Measurements from ENCODE around the gene KLF4. TPM values are rescaled to one million over a fixed set of nuclear protein-coding genes. Genes with fewer than 3 reads are reported as not detected.

KLF4 gene
- 6.2 and 8.4 TPM in 2 replicates for total RNA-seq

GRCh38 chr9:107489687-107490605 is at the start of gene KLF4:
KLF4 (minus strand) TSS chr9:107489769; CDS start chr9:107489172, 597 bp downstream.

Small RNA genes within 50 kb of the gene (small RNA-seq; reads per million reads assigned to genes)
- gene HMGN2P32 (not detected), gene RNU6-492P (not detected)

Other genes with a start within 250 kb of the KLF4 start
- gene RAD23B, start 206.5 kb downstream of the KLF4 start, total RNA-seq = 337 and 364 TPM in 2 replicates

All from hair follicle dermal papilla cell (primary cell).